B cell (primary cell): ENCODE data around the gene GJC1. TPM values are rescaled to one million over a fixed set of nuclear protein-coding genes. Genes with fewer than 3 reads are reported as not detected.

Source experiments
- ATAC-seq: fragments of 200-7000 bp; cut with Tn5 transposase; one replicate; pipeline ENCODE4 v1.10.0; 2021; ENCODE audit warnings: low read depth, mild to moderate bottlenecking, moderate number of reproducible peaks, moderate library complexity
- CTCF ChIA-PET: fragments of 350-600 bp; sonication (Branson Sonifier 250); formaldehyde crosslinking; loops from one replicate; lab custom pipeline; 2021; ENCODE audit warnings: antibody characterized with exemption, inconsistent platforms; lab: Charles Lee
- POLR2A ChIA-PET: fragments of 350-600 bp; sonication (Branson Sonifier 250); formaldehyde crosslinking; loops from one replicate; lab custom pipeline; 2021; ENCODE audit warnings: antibody characterized with exemption; lab: Charles Lee
- DNase-seq: peaks from one replicate; pipeline ENCODE4 v3.0.0; 2013
- H2AFZ ChIP-seq: 2 replicates; pipeline ENCODE4 v1.6.1; 2012; ENCODE audit warnings: mild to moderate bottlenecking, low read depth, low read length; ENCODE audit not compliant: insufficient read depth, poor library complexity, severe bottlenecking
- H3K27ac ChIP-seq, 2 donors: 1 replicate in 1 of 2; 2 replicates in 1 of 2; pipeline ENCODE4 v1.5.1; 2012 to 2013; ENCODE audit warnings: low read length in 2 of 2, mild to moderate bottlenecking in 2 of 2, moderate library complexity in 1 of 2
- H3K27me3 ChIP-seq, 4 experiments: fragments of 200-600 bp in 1 of 4; sonication (generic) in 1 of 4; replicated peaks in 1 of 4; 1 replicate in 2 of 4; 2 replicates in 2 of 4; pipeline versions ENCODE4 v1.6.1 to v1.7.0; 2013 to 2016; ENCODE audit warnings: low read length in 3 of 4, mild to moderate bottlenecking in 2 of 4, mixed read lengths in 1 of 4, moderate library complexity in 1 of 4; ENCODE audit not compliant: insufficient read depth in 4 of 4, control insufficient read depth in 3 of 4; ENCODE audit errors: control extremely low read depth in 1 of 4
- H3K36me3 ChIP-seq, 2 experiments: replicated peaks in 1 of 2; 1 replicate in 1 of 2; 2 replicates in 1 of 2; pipeline versions ENCODE4 v1.6.1 to v1.7.1; 2013; ENCODE audit warnings: low read length in 1 of 2; ENCODE audit not compliant: insufficient read depth in 2 of 2, control insufficient read depth in 1 of 2; ENCODE audit errors: control extremely low read depth in 1 of 2, extremely low read depth in 1 of 2
- H3K4me1 ChIP-seq, 2 donors: fragments of 200-600 bp in 1 of 2; sonication (generic) in 1 of 2; 1 replicate in 1 of 2; 2 replicates in 1 of 2; pipeline versions ENCODE4 v1.5.1 to v1.6.1; 2013 to 2017; ENCODE audit warnings: low read length in 2 of 2; ENCODE audit not compliant: control insufficient read depth in 2 of 2, insufficient read depth in 2 of 2
- H3K4me2 ChIP-seq: replicated peaks from 2 replicates; pipeline ENCODE3; 2012; ENCODE audit warnings: mild to moderate bottlenecking, low read depth, low read length; ENCODE audit not compliant: poor library complexity, severe bottlenecking
- H3K4me3 ChIP-seq, 5 experiments: fragments of 200-600 bp in 1 of 5; sonication (generic) in 1 of 5; 1 replicate in 3 of 5; 2 replicates in 2 of 5; pipeline versions ENCODE4 v1.5.1 to v1.7.0; 2011 to 2016; ENCODE audit warnings: low read length in 4 of 5, mild to moderate bottlenecking in 4 of 5, low read depth in 2 of 5, control low read depth in 1 of 5, moderate library complexity in 1 of 5; ENCODE audit not compliant: insufficient read depth in 1 of 5; ENCODE audit errors: control extremely low read depth in 1 of 5, extremely low read depth in 1 of 5
- H3K79me2 ChIP-seq: fragments of 200-600 bp; sonication (generic); one replicate; pipeline ENCODE4 v1.6.0; 2016; ENCODE audit warnings: low read length; ENCODE audit not compliant: control insufficient read depth, insufficient read depth
- H3K9ac ChIP-seq: fragments of 200-600 bp; sonication (generic); 2 replicates; pipeline ENCODE4 v1.6.1; 2017; ENCODE audit warnings: mild to moderate bottlenecking, low read length, moderate library complexity
- H3K9me3 ChIP-seq, 3 donors: one replicate each; pipeline versions ENCODE4 v1.6.1 to v1.7.1; 2013; ENCODE audit warnings: low read length in 2 of 3; ENCODE audit not compliant: control insufficient read depth in 2 of 3, insufficient read depth in 1 of 3; ENCODE audit errors: control extremely low read depth in 1 of 3
- H4K20me1 ChIP-seq: 2 replicates; pipeline ENCODE4 v1.6.0; 2012; ENCODE audit warnings: mild to moderate bottlenecking, low read length; ENCODE audit not compliant: insufficient read depth, control insufficient read depth, poor library complexity, severe bottlenecking
- H3K27ac Mint-ChIP-seq: one replicate; pipeline ENCODE4 v1.8.0; 2021; ENCODE audit warnings: mixed read lengths
- H3K27me3 Mint-ChIP-seq: one replicate; pipeline ENCODE4 v1.8.0; 2021; ENCODE audit warnings: mixed read lengths
- H3K4me1 Mint-ChIP-seq: one replicate; pipeline ENCODE4 v1.8.0; 2021; ENCODE audit warnings: mixed read lengths
- H3K4me3 Mint-ChIP-seq: one replicate; pipeline ENCODE4 v1.8.0; 2021; ENCODE audit warnings: mixed read lengths
- H3K9me3 Mint-ChIP-seq: one replicate; pipeline ENCODE4 v1.8.0; 2022; ENCODE audit warnings: mixed read lengths; ENCODE audit not compliant: insufficient read depth
- CTCF ChIP-seq: fragments of 200-600 bp; IDR thresholded peaks from one replicate; pipeline ENCODE4 v1.8.0; 2022; ENCODE audit warnings: antibody characterized with exemption, mild to moderate bottlenecking
- EZH2 ChIP-seq: IDR thresholded peaks from 2 replicates; pipeline ENCODE4 v1.6.1; 2012; ENCODE audit warnings: borderline replicate concordance, low read depth, mild to moderate bottlenecking, moderate library complexity, low read length; ENCODE audit not compliant: insufficient read depth, poor library complexity, severe bottlenecking
- WGBS: methylation state at CpG from one replicate; pipeline ENCODE4 v1.1.5; 2013; ENCODE audit warnings: missing lambda C conversion rate; ENCODE audit not compliant: insufficient coverage; 5-methylcytosine and 5-hydroxymethylcytosine counted together
- intact Hi-C: fragments of 100-400 bp; cut with micrococcal nuclease; formaldehyde crosslinking; loops from one replicate; pipeline ENCODE4 v1.10.0; 2022
- polyA plus RNA-seq: library from polyadenylated mRNA; depleted of rRNA; stranded (reverse); fragments of >200 nt; gene quantifications from 2 replicates; pipeline ENCODE4 v1.2.3, GENCODE V29; 2012
- total RNA-seq, 2 donors: library from RNA; stranded (reverse); fragments of 120-200 nt in 1 of 2; gene quantifications; 1 replicate in 1 of 2; 2 replicates in 1 of 2; pipeline versions ENCODE4 v1.2.3 to v1.2.4, GENCODE V29; 2013 to 2022

GJC1 gene
- total and polyA plus RNA-seq, 2 donors (not counting 1 experiment from before 2014, with no cell fraction given), result not detected

GRCh38 chr17:44786551-44787081 lies 43.5 kb downstream of the GJC1 start:
- peaks cover 4% of the 10 kb centered on the region for H3K27me3 Mint-ChIP-seq
- Histone ChIP-seq H3K4me3 (no peak overlapping the region), H3K36me3 (no peaks in the 10 kb centered on the region), H3K79me2 (no peaks in the 10 kb centered on the region), H3K9me3 (no peaks in the 10 kb centered on the region), H3K9ac (no peak overlapping the region), H3K27me3 (no peaks in the 10 kb centered on the region), H3K4me1 (no peaks in the 10 kb centered on the region), H3K27ac (no peak overlapping the region), H3K4me2 (no peak overlapping the region), H4K20me1 (no peaks in the 10 kb centered on the region), H2AFZ (no peak overlapping the region)
- CTCF ChIA-PET, result no interaction called here
- DNase-seq (no peak), ATAC-seq (no peak)
- no peak overlapping the region for H3K27ac Mint-ChIP-seq
- TF ChIP-seq CTCF (no peak), EZH2 (no peak)
- H3K9me3 Mint-ChIP-seq, result no peaks in the 10 kb centered on the region
- intact Hi-C loops, result no loop called here
- POLR2A ChIA-PET, result no interaction called here
- no peaks in the 10 kb centered on the region for H3K4me1 Mint-ChIP-seq
- no peak overlapping the region for H3K4me3 Mint-ChIP-seq
- WGBS, result 83% methylated on average over 15 of the region's 16 CpGs

GRCh38 chr17:44785921-44786320 lies 44.2 kb downstream of the GJC1 start:
- H3K36me3 ChIP-seq, result no peaks in the 10 kb centered on the region
- no peak overlapping the region for H3K9ac ChIP-seq
- ATAC-seq, result no peak
- no peaks in the 10 kb centered on the region for H3K79me2 ChIP-seq
- H3K9me3 ChIP-seq, result no peaks in the 10 kb centered on the region
- H3K27me3 ChIP-seq, result peaks cover 0 to 4% (median 0%) of the 10 kb centered on the region in 4 experiments
- 95% methylated on average over 7 of the region's 7 CpGs for WGBS
- no peak overlapping the region for H3K4me2 ChIP-seq
- Mint-ChIP-seq H3K27ac (no peak overlapping the region), H3K27me3 (peaks cover 4% of the 10 kb centered on the region), H3K9me3 (no peaks in the 10 kb centered on the region), H3K4me3 (no peak overlapping the region), H3K4me1 (no peaks in the 10 kb centered on the region)
- CTCF ChIA-PET, result interaction anchor here (1.7 kb wide), 1 partner anchor 10 kb away, joined by 3 read pairs; no protein-coding TSS in a partner anchor
- no peaks in the 10 kb centered on the region for H4K20me1 ChIP-seq
- no peak overlapping the region for H2AFZ ChIP-seq
- TF ChIP-seq CTCF (no peak), EZH2 (no peak)
- intact Hi-C loops, result no loop called here
- no peak overlapping the region for H3K27ac ChIP-seq
- no peak for DNase-seq
- no peak overlapping the region for H3K4me3 ChIP-seq
- H3K4me1 ChIP-seq, result no peaks in the 10 kb centered on the region
- POLR2A ChIA-PET, result no interaction called here
